Activated CD4-positive, alpha-beta T cell treated with anti-CD3 and anti-CD28 coated beads, Interleukin-2, amount 10 ng/mL, durations not matched to agents 24 days and 14 days (primary cell): Measurements from ENCODE around the gene ZNF23. TPM values are rescaled to one million over a fixed set of nuclear protein-coding genes. Genes with fewer than 3 reads are reported as not detected.

Source experiments
- DNase-seq: peaks from one replicate; pipeline ENCODE4 v3.0.0; 2022
- H3K27ac Mint-ChIP-seq: one replicate; pipeline ENCODE4 v1.8.0; 2022; ENCODE audit warnings: mild to moderate bottlenecking, mixed read lengths
- H3K27me3 Mint-ChIP-seq: one replicate; pipeline ENCODE4 v1.8.0; 2022; ENCODE audit warnings: mixed read lengths
- H3K36me3 Mint-ChIP-seq: one replicate; pipeline ENCODE4 v1.8.0; 2022; ENCODE audit warnings: low read depth, mild to moderate bottlenecking, mixed read lengths
- H3K4me1 Mint-ChIP-seq: one replicate; pipeline ENCODE4 v1.8.0; 2021; ENCODE audit warnings: mixed read lengths
- H3K4me3 Mint-ChIP-seq: one replicate; pipeline ENCODE4 v1.8.0; 2022; ENCODE audit warnings: mild to moderate bottlenecking, moderate library complexity, mixed read lengths
- H3K9me3 Mint-ChIP-seq: one replicate; pipeline ENCODE4 v1.8.0; 2021; ENCODE audit warnings: mixed read lengths
- intact Hi-C: fragments of 100-400 bp; cut with micrococcal nuclease; formaldehyde crosslinking; loops from one replicate; pipeline ENCODE4 v1.15.1; 2023
- total RNA-seq: library from RNA; stranded (reverse); gene quantifications from 2 replicates; pipeline ENCODE4 v1.2.3, GENCODE V29; 2022

The ZNF23 gene
- total RNA-seq, 1 donor from 2014 or later: 6.1 TPM

DNA sequence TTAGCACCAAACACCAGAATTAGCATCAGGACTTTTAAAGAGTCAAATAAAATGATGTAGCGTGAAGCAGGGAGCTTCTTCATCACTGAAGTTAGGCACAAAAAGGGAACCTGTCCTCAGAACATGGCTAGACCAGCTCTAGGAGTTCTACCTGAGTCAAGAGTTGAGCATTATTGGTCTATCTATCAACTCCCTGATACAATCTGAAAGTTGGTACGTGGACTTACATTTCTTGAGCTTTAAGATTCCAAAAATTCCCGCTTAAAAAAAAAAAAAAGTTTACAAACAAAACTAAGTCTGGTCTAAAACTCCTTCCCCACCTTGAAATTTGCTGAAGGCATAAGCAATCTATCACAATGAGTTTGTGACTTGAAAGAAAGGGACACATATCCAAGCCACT lies 32.5 kb downstream of the ZNF23 start:
- no peaks in the 10 kb centered on the region for H3K9me3 Mint-ChIP-seq
- peaks cover 2% of the 10 kb centered on the region for H3K4me1 Mint-ChIP-seq
- no peak overlapping the region for H3K4me3 Mint-ChIP-seq
- peaks cover 30% of the 10 kb centered on the region for H3K27me3 Mint-ChIP-seq
- H3K36me3 Mint-ChIP-seq: no peaks in the 10 kb centered on the region
- intact Hi-C loops: no loop called here
- no peak overlapping the region for H3K27ac Mint-ChIP-seq
- no peak for DNase-seq

- Mint-ChIP-seq H3K27ac (no peak overlapping the region), H3K27me3 (peaks cover 34% of the 10 kb centered on the region), H3K4me1 (peaks cover 2% of the 10 kb centered on the region), H3K9me3 (no peaks in the 10 kb centered on the region), H3K4me3 (no peak overlapping the region), H3K36me3 (no peaks in the 10 kb centered on the region)
- no peak for DNase-seq
- intact Hi-C loops: no loop called here
Measured at GRCh38 chr16:71428883-71429282, 33.2 kb downstream of the ZNF23 start.

- H3K4me1 Mint-ChIP-seq: peaks cover 2% of the 10 kb centered on the region
- H3K4me3 Mint-ChIP-seq: no peak overlapping the region
- DNase-seq: no peak
- peaks cover 35% of the 10 kb centered on the region for H3K27me3 Mint-ChIP-seq
- H3K27ac Mint-ChIP-seq: no peak overlapping the region
- no peaks in the 10 kb centered on the region for H3K36me3 Mint-ChIP-seq
- H3K9me3 Mint-ChIP-seq: no peaks in the 10 kb centered on the region
- intact Hi-C loops: no loop called here
Measured at GRCh38 chr16:71428385-71428784, 33.7 kb downstream of the ZNF23 start.

DNA sequence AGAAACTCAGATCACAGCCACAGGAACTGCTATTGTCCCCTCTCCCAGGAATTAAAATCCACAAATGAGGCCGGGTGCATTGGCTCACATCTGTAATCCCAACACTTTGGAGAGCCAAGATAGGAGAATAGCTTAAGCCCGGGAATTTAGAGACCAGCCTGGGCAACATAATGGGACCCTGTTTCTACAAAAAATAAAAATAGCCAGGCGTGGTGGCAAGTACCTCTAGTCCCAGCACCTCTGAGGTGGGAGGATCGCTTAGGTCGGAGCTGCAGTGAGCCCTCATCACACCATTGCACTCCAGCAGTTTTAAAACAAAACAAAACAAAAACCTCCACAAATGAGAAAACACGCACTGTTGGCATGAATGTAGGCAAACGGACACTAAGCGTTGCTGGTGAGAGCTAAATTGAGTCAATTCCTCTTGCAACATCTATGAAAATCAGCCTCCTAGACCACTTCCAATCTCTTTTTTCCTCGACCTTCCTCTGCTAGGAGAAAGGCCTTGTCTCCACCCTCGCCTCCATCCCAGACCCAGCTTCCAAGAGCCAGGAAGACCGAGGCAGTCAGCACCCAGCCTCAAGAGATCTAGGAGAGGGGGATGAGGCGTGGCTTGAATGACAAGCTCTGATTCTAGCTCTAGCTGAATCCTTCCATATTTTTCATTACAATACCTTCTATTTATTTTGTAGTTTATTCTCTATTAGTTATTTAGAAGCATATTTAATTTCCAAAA lies 35.0 kb downstream of the ZNF23 start:
- Mint-ChIP-seq H3K4me3 (no peak overlapping the region), H3K27me3 (peaks cover 35% of the 10 kb centered on the region), H3K4me1 (peaks cover 2% of the 10 kb centered on the region), H3K36me3 (no peaks in the 10 kb centered on the region), H3K9me3 (no peaks in the 10 kb centered on the region), H3K27ac (no peak overlapping the region)
- intact Hi-C loops: no loop called here
- no peak for DNase-seq

- Mint-ChIP-seq H3K36me3 (no peaks in the 10 kb centered on the region), H3K27ac (no peak overlapping the region), H3K4me3 (no peak overlapping the region), H3K27me3 (peaks cover 35% of the 10 kb centered on the region), H3K4me1 (peaks cover 2% of the 10 kb centered on the region), H3K9me3 (no peaks in the 10 kb centered on the region)
- peak; percentile 63 for DNase-seq
- intact Hi-C loops: no loop called here
Measured at GRCh38 chr16:71426069-71426879, 35.8 kb downstream of the ZNF23 start.

GRCh38 chr16:71425746-71426068 lies 36.3 kb downstream of the ZNF23 start:
- intact Hi-C loops: no loop called here
- H3K4me3 Mint-ChIP-seq: no peak overlapping the region
- H3K27ac Mint-ChIP-seq: no peak overlapping the region
- no peak for DNase-seq
- peaks cover 2% of the 10 kb centered on the region for H3K4me1 Mint-ChIP-seq
- peaks cover 35% of the 10 kb centered on the region for H3K27me3 Mint-ChIP-seq
- H3K36me3 Mint-ChIP-seq: no peaks in the 10 kb centered on the region
- no peaks in the 10 kb centered on the region for H3K9me3 Mint-ChIP-seq

DNA sequence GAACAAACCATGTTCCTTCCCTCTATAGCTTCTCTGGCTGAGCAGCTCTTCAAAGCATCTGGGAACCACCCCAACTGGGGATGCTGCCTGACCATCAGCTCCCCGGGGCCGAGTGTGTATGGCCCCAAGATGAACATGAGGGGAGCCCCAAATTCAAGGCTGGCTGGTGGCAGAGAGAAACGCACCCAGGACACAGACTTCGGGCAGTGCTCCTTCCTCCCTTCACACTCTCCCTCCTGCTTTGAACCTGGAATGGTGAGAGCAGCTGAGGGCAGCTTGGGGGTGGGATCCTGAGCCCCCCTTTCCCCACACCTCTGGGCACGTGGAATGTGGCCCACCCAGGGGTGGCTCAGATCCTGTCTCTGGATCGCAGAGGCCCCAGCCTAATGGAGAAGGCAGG lies 37.4 kb downstream of the ZNF23 start:
- Mint-ChIP-seq H3K27me3 (peaks cover 35% of the 10 kb centered on the region), H3K27ac (no peak overlapping the region), H3K9me3 (no peaks in the 10 kb centered on the region), H3K4me1 (peaks cover 2% of the 10 kb centered on the region), H3K36me3 (no peaks in the 10 kb centered on the region), H3K4me3 (no peak overlapping the region)
- intact Hi-C loops: no loop called here
- DNase-seq: no peak

- no peaks in the 10 kb centered on the region for H3K9me3 Mint-ChIP-seq
- peaks cover 33% of the 10 kb centered on the region for H3K27me3 Mint-ChIP-seq
- DNase-seq: no peak
- intact Hi-C loops: no loop called here
- no peak overlapping the region for H3K27ac Mint-ChIP-seq
- no peaks in the 10 kb centered on the region for H3K36me3 Mint-ChIP-seq
- H3K4me3 Mint-ChIP-seq: no peak overlapping the region
- peaks cover 2% of the 10 kb centered on the region for H3K4me1 Mint-ChIP-seq
Measured at GRCh38 chr16:71423865-71424264, 38.2 kb downstream of the ZNF23 start.

GRCh38 chr16:71423016-71423415 lies 39.0 kb downstream of the ZNF23 start:
- intact Hi-C loops: no loop called here
- Mint-ChIP-seq H3K4me3 (no peak overlapping the region), H3K36me3 (no peaks in the 10 kb centered on the region), H3K27ac (no peak overlapping the region), H3K4me1 (peaks cover 2% of the 10 kb centered on the region), H3K27me3 (peaks cover 30% of the 10 kb centered on the region), H3K9me3 (no peaks in the 10 kb centered on the region)
- DNase-seq: no peak

DNA sequence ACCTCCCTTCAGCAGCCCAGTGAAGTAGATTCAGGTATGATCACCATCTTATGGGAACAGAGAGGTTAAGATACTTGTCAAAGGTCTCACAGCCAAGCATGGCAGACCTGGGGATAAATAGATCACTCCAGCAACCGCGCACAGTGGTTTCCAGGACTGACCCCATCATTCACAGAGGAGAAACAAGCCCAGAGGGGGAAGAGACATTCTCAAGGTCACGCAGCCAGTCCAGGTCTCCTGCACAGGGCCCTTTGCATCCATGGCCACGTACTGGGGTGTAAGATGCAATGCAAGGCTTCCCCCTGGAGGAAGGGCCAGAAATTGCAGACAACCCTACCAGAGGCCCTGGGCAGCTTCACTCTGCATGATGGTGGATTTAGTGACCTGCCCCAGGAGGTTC lies 40.1 kb downstream of the ZNF23 start:
- Mint-ChIP-seq H3K27me3 (peaks cover 25% of the 10 kb centered on the region), H3K9me3 (no peaks in the 10 kb centered on the region), H3K27ac (no peak overlapping the region), H3K36me3 (no peaks in the 10 kb centered on the region), H3K4me3 (no peak overlapping the region), H3K4me1 (peaks cover 2% of the 10 kb centered on the region)
- peak; percentile 78 for DNase-seq
- intact Hi-C loops: no loop called here

GRCh38 chr16:71414038-71414437 lies 48.0 kb downstream of the ZNF23 start:
- H3K4me3 Mint-ChIP-seq: no peak overlapping the region
- H3K9me3 Mint-ChIP-seq: no peaks in the 10 kb centered on the region
- DNase-seq: no peak
- H3K36me3 Mint-ChIP-seq: no peaks in the 10 kb centered on the region
- H3K4me1 Mint-ChIP-seq: peaks cover 4% of the 10 kb centered on the region
- intact Hi-C loops: no loop called here
- no peak overlapping the region for H3K27ac Mint-ChIP-seq
- peaks cover 18% of the 10 kb centered on the region for H3K27me3 Mint-ChIP-seq

DNA sequence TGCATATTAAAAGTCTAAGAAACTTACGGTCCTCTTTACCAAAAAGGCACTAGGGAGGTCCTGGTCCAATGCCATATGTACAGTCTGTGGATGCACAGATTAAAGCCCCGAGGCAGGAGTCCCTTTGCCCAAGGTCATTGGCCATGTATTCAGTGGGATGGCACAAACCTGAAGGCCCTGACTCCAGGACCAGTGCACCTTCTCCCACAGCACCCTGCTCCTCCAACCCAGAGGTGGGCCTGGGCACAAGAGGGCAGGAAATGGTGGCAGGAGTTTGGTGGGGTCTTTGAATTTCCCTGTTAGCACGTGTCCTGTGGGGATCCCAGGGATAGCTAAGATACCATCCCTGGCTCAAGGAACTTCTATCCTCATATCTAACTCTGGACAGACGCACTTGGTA lies 48.7 kb downstream of the ZNF23 start:
- Mint-ChIP-seq H3K27me3 (peaks cover 20% of the 10 kb centered on the region), H3K36me3 (no peaks in the 10 kb centered on the region), H3K4me1 (peaks cover 4% of the 10 kb centered on the region), H3K27ac (no peak overlapping the region), H3K9me3 (no peaks in the 10 kb centered on the region), H3K4me3 (no peak overlapping the region)
- DNase-seq: no peak
- intact Hi-C loops: loop anchor here (2.0 kb wide), 1 partner anchor 123 kb away; no protein-coding TSS in a partner anchor

DNA sequence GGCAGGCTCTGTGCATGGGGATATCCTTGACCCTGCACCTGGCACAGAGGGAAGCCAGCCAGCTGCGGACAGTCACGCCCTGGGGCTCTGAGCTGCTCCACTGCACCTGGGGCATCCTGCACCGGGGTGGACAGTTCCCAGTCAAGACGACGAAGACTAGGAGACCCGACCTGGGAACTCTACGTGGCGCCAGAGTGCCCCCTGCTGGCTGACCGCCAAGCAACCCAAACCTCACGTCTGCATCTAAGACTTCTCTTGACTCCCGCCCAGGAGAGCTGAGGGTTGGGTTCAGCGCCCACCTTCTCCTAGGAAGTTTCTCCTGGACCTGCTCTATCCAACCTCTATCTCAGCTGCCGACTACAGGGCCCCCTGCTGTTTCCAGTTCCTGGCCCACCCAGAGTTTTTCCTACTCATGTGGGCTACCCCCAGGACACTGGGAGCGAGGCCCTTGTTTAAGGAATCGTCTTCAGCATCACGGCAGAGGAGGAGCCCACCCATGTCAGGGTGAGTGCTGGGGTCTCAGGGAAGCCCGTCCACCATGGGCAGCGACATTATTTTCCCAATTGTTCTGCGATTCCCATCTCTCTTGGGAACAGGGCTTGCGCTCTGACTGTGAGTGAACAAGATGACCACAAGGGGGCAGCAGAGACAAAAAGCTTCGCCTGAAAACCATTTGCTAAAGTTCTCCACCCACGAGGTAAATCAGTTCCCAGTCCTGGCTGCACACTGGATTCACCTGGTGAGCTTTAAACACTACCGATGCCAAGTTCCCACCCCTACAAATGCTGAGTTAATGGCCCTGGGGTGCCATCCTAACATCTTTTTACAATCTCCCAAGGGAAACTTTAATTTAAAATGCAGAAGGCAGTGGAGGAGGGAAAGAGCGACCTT lies 49.5 kb downstream of the ZNF23 start:
- H3K9me3 Mint-ChIP-seq: no peaks in the 10 kb centered on the region
- H3K36me3 Mint-ChIP-seq: no peaks in the 10 kb centered on the region
- H3K4me1 Mint-ChIP-seq: peaks cover 7% of the 10 kb centered on the region
- no peak overlapping the region for H3K27ac Mint-ChIP-seq
- intact Hi-C loops: loop anchor here (1.0 to 2.0 kb wide), 3 partner anchors 87 to 199 kb away; no protein-coding TSS in a partner anchor
- DNase-seq: peak; percentile 89
- H3K4me3 Mint-ChIP-seq: no peak overlapping the region
- H3K27me3 Mint-ChIP-seq: peaks cover 20% of the 10 kb centered on the region

DNA sequence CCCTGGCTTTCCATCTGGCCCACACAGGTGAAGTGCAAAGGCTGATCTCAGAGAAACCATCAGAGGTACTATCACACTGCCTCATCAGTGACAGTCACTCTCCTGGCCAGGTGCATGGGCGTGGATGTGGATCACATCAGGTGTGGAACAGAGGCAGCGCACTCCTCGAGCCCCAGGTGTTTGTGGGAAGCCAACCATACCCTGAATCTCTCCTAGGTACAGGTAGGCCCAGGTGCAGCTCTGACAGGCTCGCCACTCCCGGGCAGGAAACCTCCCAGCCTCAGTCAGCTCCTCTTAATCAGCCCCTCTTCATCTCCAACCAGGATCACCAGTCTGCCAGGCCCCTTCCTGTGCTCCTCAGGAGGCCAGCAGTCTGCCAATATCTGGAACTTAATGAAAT lies 51.9 kb downstream of the ZNF23 start:
- H3K27ac Mint-ChIP-seq: no peak overlapping the region
- no peaks in the 10 kb centered on the region for H3K9me3 Mint-ChIP-seq
- intact Hi-C loops: no loop called here
- no peaks in the 10 kb centered on the region for H3K36me3 Mint-ChIP-seq
- no peak for DNase-seq
- H3K4me1 Mint-ChIP-seq: peaks cover 7% of the 10 kb centered on the region
- no peak overlapping the region for H3K4me3 Mint-ChIP-seq
- H3K27me3 Mint-ChIP-seq: peaks cover 25% of the 10 kb centered on the region
